Neuronal stem cell (in vitro differentiated cells): ENCODE measurements around the gene FER1L5.

Source experiments
- DNase-seq: peaks from one replicate; pipeline ENCODE4 v3.0.0-alpha.2; 2013; ENCODE audit warnings: low spot score
- H2AFZ ChIP-seq: one replicate; pipeline ENCODE4 v1.6.1; 2013; ENCODE audit warnings: mild to moderate bottlenecking, low read length, inconsistent platforms
- H2AK5ac ChIP-seq: 2 replicates; pipeline ENCODE4 v1.6.1; 2013; ENCODE audit warnings: low read depth, mild to moderate bottlenecking, inconsistent platforms, low read length, moderate library complexity, mixed read lengths
- H2BK120ac ChIP-seq: 2 replicates; pipeline ENCODE4 v1.6.1; 2013; ENCODE audit warnings: low read depth, mild to moderate bottlenecking, inconsistent platforms, low read length, moderate library complexity, mixed read lengths
- H2BK12ac ChIP-seq: one replicate; pipeline ENCODE4 v1.6.1; 2013; ENCODE audit warnings: low read length, inconsistent platforms
- H2BK15ac ChIP-seq: 2 replicates; pipeline ENCODE4 v1.6.1; 2013; ENCODE audit warnings: mild to moderate bottlenecking, low read length, inconsistent platforms, mixed read lengths
- H2BK5ac ChIP-seq: one replicate; pipeline ENCODE4 v1.6.1; 2013; ENCODE audit warnings: inconsistent platforms, mild to moderate bottlenecking, low read length, moderate library complexity
- H3K14ac ChIP-seq: one replicate; pipeline ENCODE4 v1.6.1; 2013; ENCODE audit warnings: low read length, inconsistent platforms
- H3K18ac ChIP-seq: 2 replicates; pipeline ENCODE4 v1.6.1; 2013; ENCODE audit warnings: low read length, inconsistent platforms
- H3K23ac ChIP-seq: 2 replicates; pipeline ENCODE4 v1.6.1; 2013; ENCODE audit warnings: low read depth, mild to moderate bottlenecking, mixed read lengths, low read length, inconsistent platforms; ENCODE audit not compliant: poor library complexity
- H3K27ac ChIP-seq: replicated peaks from 3 replicates; pipeline ENCODE4 v1.5.1; 2013; ENCODE audit warnings: low read length, inconsistent platforms
- H3K27me3 ChIP-seq, 3 experiments: 2 replicates each; pipeline ENCODE4 v1.6.1; 2013; ENCODE audit warnings: low read length in 3 of 3, mild to moderate bottlenecking in 2 of 3, inconsistent platforms in 1 of 3, low read depth in 1 of 3, mixed read lengths in 1 of 3, moderate library complexity in 1 of 3; ENCODE audit not compliant: control insufficient read depth in 3 of 3, insufficient read depth in 3 of 3
- H3K36me3 ChIP-seq, 2 donors: replicated peaks in 1 of 2; 2 replicates each; pipeline ENCODE4 v1.6.1; 2013; ENCODE audit warnings: low read length in 2 of 2; ENCODE audit not compliant: control insufficient read depth in 2 of 2, insufficient read depth in 2 of 2
- H3K4ac ChIP-seq: 2 replicates; pipeline ENCODE4 v1.6.1; 2013; ENCODE audit warnings: inconsistent platforms, mild to moderate bottlenecking, low read length, moderate library complexity
- H3K4me1 ChIP-seq, 2 donors: 1 replicate in 1 of 2; 2 replicates in 1 of 2; pipeline ENCODE4 v1.6.1; 2013; ENCODE audit warnings: low read length in 2 of 2, low read depth in 1 of 2; ENCODE audit not compliant: control insufficient read depth in 2 of 2, insufficient read depth in 1 of 2
- H3K4me2 ChIP-seq: one replicate; pipeline ENCODE4 v1.6.1; 2013; ENCODE audit warnings: mild to moderate bottlenecking, low read length, inconsistent platforms; ENCODE audit not compliant: insufficient read depth, poor library complexity, severe bottlenecking
- H3K4me3 ChIP-seq, 2 donors: 2 replicates each; pipeline ENCODE4 v1.5.1; 2013; ENCODE audit warnings: low read length in 2 of 2, mild to moderate bottlenecking in 2 of 2, inconsistent platforms in 1 of 2, moderate library complexity in 1 of 2
- H3K79me1 ChIP-seq: one replicate; pipeline ENCODE4 v1.6.1; 2013; ENCODE audit warnings: low read depth, mild to moderate bottlenecking, inconsistent platforms, low read length, moderate library complexity
- H3K9ac ChIP-seq: one replicate; pipeline ENCODE4 v1.6.1; 2013; ENCODE audit warnings: mild to moderate bottlenecking, low read depth, low read length, inconsistent platforms; ENCODE audit not compliant: poor library complexity
- H3K9me3 ChIP-seq, 2 donors: replicated peaks in 1 of 2; 2 replicates each; pipeline versions ENCODE3 to v1.6.1; 2013; ENCODE audit warnings: low read length in 2 of 2, mild to moderate bottlenecking in 2 of 2, inconsistent platforms in 1 of 2, low read depth in 1 of 2, mixed read lengths in 1 of 2, moderate library complexity in 1 of 2; ENCODE audit not compliant: control insufficient read depth in 2 of 2, insufficient read depth in 1 of 2
- H4K8ac ChIP-seq: one replicate; pipeline ENCODE4 v1.6.1; 2013; ENCODE audit warnings: low read depth, mild to moderate bottlenecking, inconsistent platforms, low read length, moderate library complexity
- H4K91ac ChIP-seq: one replicate; pipeline ENCODE4 v1.6.1; 2013; ENCODE audit warnings: low read length, low read depth, mild to moderate bottlenecking, inconsistent platforms; ENCODE audit not compliant: poor library complexity
- WGBS, 2 donors: extraction: QIAGEN DNeasy Blood & Tissue Kit; methylation state at CpG; one replicate each; pipeline ENCODE4 v1.1.7; 2013; ENCODE audit warnings: missing lambda C conversion rate in 2 of 2, mixed read lengths in 1 of 2; ENCODE audit not compliant: insufficient read length in 2 of 2, insufficient replicate concordance in 1 of 2; ENCODE audit errors: extremely low coverage in 2 of 2; 5-methylcytosine and 5-hydroxymethylcytosine counted together

Gene FER1L5

DNA sequence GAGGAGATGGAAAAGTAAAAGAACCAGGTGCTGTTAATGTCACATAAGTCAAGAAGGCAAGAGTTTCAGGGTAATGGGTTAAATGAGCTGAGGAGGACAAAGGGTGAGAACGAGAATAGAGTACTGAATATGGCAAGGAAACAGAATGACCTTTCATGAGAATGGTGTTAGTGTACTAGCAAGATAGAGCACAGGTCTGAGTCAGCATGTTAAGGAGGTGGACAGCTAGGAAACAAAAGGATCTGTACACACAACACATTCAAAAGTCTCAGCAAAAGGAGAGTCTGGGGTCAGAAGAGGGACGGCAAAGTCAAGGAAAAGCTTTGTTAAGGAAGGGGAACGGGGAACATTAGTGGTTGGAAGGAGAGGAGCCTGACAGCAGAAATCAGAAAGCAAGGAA lies 68.4 kb downstream of the FER1L5 start:
- no CpG with 5 or more reads among the region's 3 CpGs for WGBS, 2 donors
- Histone ChIP-seq H2AK5ac (no peak overlapping the region), H3K23ac (no peak overlapping the region), H3K4ac (no peak overlapping the region), H2BK120ac (no peak overlapping the region), H2AFZ (no peak overlapping the region), H4K91ac (no peak overlapping the region), H3K36me3 (peaks cover 37 to 95% of the 10 kb centered on the region in 2 donors), H3K4me3 (no peak overlapping the region), H3K14ac (no peak overlapping the region), H4K8ac (no peak overlapping the region), H2BK12ac (no peak overlapping the region), H3K18ac (no peak overlapping the region), H3K9me3 (peaks cover 2 to 11% of the 10 kb centered on the region in 2 donors), H2BK5ac (no peak overlapping the region), H3K27ac (no peak overlapping the region), H3K27me3 (no peaks in the 10 kb centered on the region), H3K9ac (no peak overlapping the region), H3K79me1 (no peaks in the 10 kb centered on the region), H2BK15ac (no peak overlapping the region), H3K4me1 (no peaks in the 10 kb centered on the region), H3K4me2 (no peak overlapping the region)
- no peak for DNase-seq

DNA sequence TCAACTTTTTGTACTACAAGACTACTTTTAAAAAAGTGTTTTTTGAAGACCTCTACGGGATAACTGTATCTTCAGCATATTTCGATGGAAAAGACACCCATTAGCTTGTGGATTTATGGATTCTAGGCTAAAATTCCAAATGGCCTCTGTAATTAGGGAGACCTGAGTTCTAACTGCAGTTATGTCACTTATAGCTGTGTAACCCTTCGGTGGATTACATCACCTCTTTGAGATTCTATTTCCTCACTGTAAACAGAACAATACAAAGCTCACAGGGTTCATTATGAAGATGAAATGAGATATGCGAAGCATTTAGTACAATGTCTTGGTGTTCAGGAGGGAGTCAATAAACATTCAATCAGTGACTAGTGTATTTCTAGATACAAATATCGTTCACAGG lies 73.1 kb downstream of the FER1L5 start:
- no peak overlapping the region for H3K23ac ChIP-seq
- no peak overlapping the region for H3K4ac ChIP-seq
- no peak overlapping the region for H4K8ac ChIP-seq
- no peak overlapping the region for H2AFZ ChIP-seq
- no peak overlapping the region for H2BK15ac ChIP-seq
- no peaks in the 10 kb centered on the region for H3K79me1 ChIP-seq
- H3K4me3 ChIP-seq = no peak overlapping the region
- H3K14ac ChIP-seq = no peak overlapping the region
- H3K18ac ChIP-seq = no peak overlapping the region
- H3K9me3 ChIP-seq = no peaks in the 10 kb centered on the region
- no peak for DNase-seq
- peaks cover 18 to 85% of the 10 kb centered on the region in 2 donors for H3K36me3 ChIP-seq
- no peak overlapping the region for H2BK5ac ChIP-seq
- H2AK5ac ChIP-seq = no peak overlapping the region
- no peak overlapping the region for H3K4me2 ChIP-seq
- no peak overlapping the region for H4K91ac ChIP-seq
- H3K27ac ChIP-seq = no peak overlapping the region
- H2BK120ac ChIP-seq = no peak overlapping the region
- H3K4me1 ChIP-seq = no peaks in the 10 kb centered on the region
- no peak overlapping the region for H3K9ac ChIP-seq
- H3K27me3 ChIP-seq = no peaks in the 10 kb centered on the region
- H2BK12ac ChIP-seq = no peak overlapping the region
- WGBS, 2 donors = no CpG with 5 or more reads among the region's 5 CpGs

DNA sequence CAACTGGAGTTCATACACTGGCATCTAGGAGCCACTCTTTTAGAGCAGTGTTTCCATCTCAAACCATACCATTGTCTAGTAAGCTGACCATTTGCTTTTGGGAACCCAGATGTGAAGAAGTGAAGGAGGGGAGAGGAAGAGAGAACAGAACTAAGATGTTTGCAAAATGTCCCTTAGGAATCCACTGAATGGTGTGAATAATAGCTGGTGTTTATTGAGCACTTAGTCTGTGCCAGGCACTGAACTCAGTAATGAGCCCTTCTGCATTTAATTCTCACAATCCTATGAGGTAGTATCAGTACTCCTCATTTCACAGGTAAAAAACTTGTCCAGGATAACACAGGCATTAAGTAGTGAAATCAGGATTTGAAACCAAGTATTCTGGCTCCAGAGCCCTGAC lies 73.8 kb downstream of the FER1L5 start:
- H3K27ac ChIP-seq = no peak overlapping the region
- no peak overlapping the region for H3K14ac ChIP-seq

DNA sequence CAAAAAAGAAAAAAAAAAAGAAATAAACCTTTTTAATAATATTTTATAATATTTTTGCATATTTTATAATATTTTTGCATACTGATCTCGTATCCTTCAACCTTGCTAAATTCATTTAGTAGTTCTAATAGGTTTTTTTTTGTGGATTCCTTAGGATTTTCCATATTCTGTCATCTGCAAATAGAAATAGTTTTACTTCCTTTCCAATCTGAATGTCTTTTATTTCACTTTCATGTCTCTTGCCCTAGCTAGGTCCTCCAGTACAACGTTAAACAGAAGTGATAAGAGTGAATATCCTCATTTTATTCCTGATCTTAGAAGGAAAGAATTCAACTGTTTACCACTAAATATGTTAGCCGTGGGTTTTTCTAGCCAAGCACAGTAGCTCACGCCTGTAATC lies 83.6 kb downstream of the FER1L5 start:
- no peak overlapping the region for H2BK120ac ChIP-seq
- no peak overlapping the region for H3K4me2 ChIP-seq
- H4K91ac ChIP-seq = no peak overlapping the region
- WGBS, 2 donors = no CpG with 5 or more reads among the region's 4 CpGs
- H2BK15ac ChIP-seq = no peak overlapping the region
- H4K8ac ChIP-seq = no peak overlapping the region
- no peak overlapping the region for H3K4me3 ChIP-seq
- no peak overlapping the region for H3K9ac ChIP-seq
- no peaks in the 10 kb centered on the region for H3K4me1 ChIP-seq
- H3K23ac ChIP-seq = no peak overlapping the region
- no peak overlapping the region for H2AFZ ChIP-seq
- peaks cover 2% of the 10 kb centered on the region for H3K79me1 ChIP-seq
- H3K18ac ChIP-seq = no peak overlapping the region
- no peak overlapping the region for H3K14ac ChIP-seq
- H3K36me3 ChIP-seq = peaks cover 15 to 66% of the 10 kb centered on the region in 2 donors
- no peak overlapping the region for H2BK5ac ChIP-seq
- no peak overlapping the region for H2AK5ac ChIP-seq
- no peaks in the 10 kb centered on the region for H3K9me3 ChIP-seq
- H3K4ac ChIP-seq = no peak overlapping the region
- H2BK12ac ChIP-seq = no peak overlapping the region
- no peaks in the 10 kb centered on the region for H3K27me3 ChIP-seq
- no peak for DNase-seq
- no peak overlapping the region for H3K27ac ChIP-seq

More for the DNA sequence above, 73.8 kb downstream of the FER1L5 start:
- no peak overlapping the region for H3K9ac ChIP-seq
- H2AFZ ChIP-seq = no peak overlapping the region
- H3K4me1 ChIP-seq = no peaks in the 10 kb centered on the region
- no peaks in the 10 kb centered on the region for H3K79me1 ChIP-seq
- no peak overlapping the region for H3K4me2 ChIP-seq
- no peak overlapping the region for H3K23ac ChIP-seq
- no peak overlapping the region for H2BK5ac ChIP-seq
- H4K8ac ChIP-seq = no peak overlapping the region
- no peaks in the 10 kb centered on the region for H3K27me3 ChIP-seq
- H3K36me3 ChIP-seq = peaks cover 12 to 83% of the 10 kb centered on the region in 2 donors
- no peak for DNase-seq
- no peaks in the 10 kb centered on the region for H3K9me3 ChIP-seq
- no peak overlapping the region for H3K18ac ChIP-seq
- no peak overlapping the region for H2BK12ac ChIP-seq
- H2BK120ac ChIP-seq = no peak overlapping the region
- H3K4me3 ChIP-seq = no peak overlapping the region
- no peak overlapping the region for H3K4ac ChIP-seq
- no peak overlapping the region for H4K91ac ChIP-seq
- no peak overlapping the region for H2AK5ac ChIP-seq
- H2BK15ac ChIP-seq = no peak overlapping the region
